Small intestine (tissue), 7 donors: ENCODE results near the gene CHRDL1. TPM values are rescaled to one million over a fixed set of nuclear protein-coding genes. Genes with fewer than 3 reads are reported as not detected.

Experiments
- DNase-seq, 2 donors: peaks; one replicate each; pipeline versions ENCODE4 v3.0.0 to v3.0.0-alpha.2; 2013
- FAIRE-seq: peaks from 2 replicates; lab custom pipeline; 2012; peaks lifted over from hg19 to GRCh38; lab: Jason Lieb, UNC
- H3K27ac ChIP-seq, 3 donors: one replicate each; pipeline ENCODE4 v1.5.1; 2013; ENCODE audit warnings: low read length in 2 of 3, mild to moderate bottlenecking in 2 of 3, control low read depth in 1 of 3, inconsistent platforms in 1 of 3, low read depth in 1 of 3, moderate library complexity in 1 of 3
- H3K27me3 ChIP-seq, 3 donors: one replicate each; pipeline ENCODE4 v1.6.1; 2013; ENCODE audit warnings: low read length in 3 of 3, inconsistent platforms in 1 of 3; ENCODE audit not compliant: control insufficient read depth in 3 of 3, insufficient read depth in 3 of 3
- H3K36me3 ChIP-seq, 3 donors: one replicate each; pipeline ENCODE4 v1.6.1; 2013; ENCODE audit warnings: low read length in 3 of 3, inconsistent platforms in 1 of 3, low read depth in 1 of 3, mild to moderate bottlenecking in 1 of 3, moderate library complexity in 1 of 3; ENCODE audit not compliant: control insufficient read depth in 3 of 3, insufficient read depth in 2 of 3
- H3K4me1 ChIP-seq, 3 donors: one replicate each; pipeline ENCODE4 v1.6.1; 2013; ENCODE audit warnings: low read length in 2 of 3, inconsistent platforms in 1 of 3, low read depth in 1 of 3, mild to moderate bottlenecking in 1 of 3, moderate library complexity in 1 of 3; ENCODE audit not compliant: control insufficient read depth in 3 of 3, insufficient read depth in 2 of 3
- H3K4me3 ChIP-seq, 3 donors: one replicate each; pipeline ENCODE4 v1.5.1; 2013; ENCODE audit warnings: low read length in 3 of 3, control low read depth in 1 of 3, inconsistent platforms in 1 of 3, low read depth in 1 of 3, mild to moderate bottlenecking in 1 of 3, moderate library complexity in 1 of 3
- H3K9me3 ChIP-seq, 2 donors: one replicate each; pipeline ENCODE4 v1.6.1; 2013; ENCODE audit warnings: low read depth in 1 of 2, low read length in 1 of 2; ENCODE audit not compliant: control insufficient read depth in 2 of 2, insufficient read depth in 1 of 2
- WGBS, 3 donors: extraction: QIAGEN DNeasy Blood & Tissue Kit; methylation state at CpG; one replicate each; pipeline ENCODE4 v1.1.7; 2013; 5-methylcytosine and 5-hydroxymethylcytosine counted together
- polyA plus RNA-seq, 4 donors: library from polyadenylated mRNA; stranded (reverse) in 3 of 4; unstranded in 1 of 4; fragments of 200-250 nt in 3 of 4; fragments of 120-200 nt in 1 of 4; gene quantifications; one replicate each; pipeline versions ENCODE4 v1.2.1 to v1.2.3, GENCODE V29; 2013
- donor health status: healthy with polysubstance abuse.
- donor health status: control.
- donor health status: control.
- donor health status: Bipolar disorder and iron deficiency.
- donor health status: healthy.

Gene CHRDL1
- polyA plus RNA-seq, 4 donors = 0.45 to 26.9 (median 1.1) TPM

- FAIRE-seq (no peak), DNase-seq (no peak)
- WGBS, 3 donors = 39 to 65% (median 45%) methylated on average over 3 of the region's 3 CpGs
- Histone ChIP-seq H3K27me3 (no peaks in the 10 kb centered on the region), H3K36me3 (no peaks in the 10 kb centered on the region), H3K4me3 (no peak overlapping the region), H3K4me1 (no peaks in the 10 kb centered on the region), H3K27ac (no peak overlapping the region), H3K9me3 (no peaks in the 10 kb centered on the region)
These were observed 40.6 kb downstream of the CHRDL1 start for GRCh38 chrX:110755061-110755460.

GRCh38 chrX:110750526-110751189 is 45.0 kb downstream of the CHRDL1 start:
- Histone ChIP-seq H3K9me3 (no peaks in the 10 kb centered on the region), H3K4me1 (no peaks in the 10 kb centered on the region), H3K36me3 (no peaks in the 10 kb centered on the region), H3K27ac (no peak overlapping the region), H3K4me3 (no peak overlapping the region), H3K27me3 (no peaks in the 10 kb centered on the region)
- DNase-seq (no peak), FAIRE-seq (no peak)
- 41 to 56% (median 55%) methylated on average over 7 of the region's 7 CpGs for WGBS, 3 donors

- H3K4me3 ChIP-seq = no peak overlapping the region
- no peak overlapping the region for H3K27ac ChIP-seq
- no peaks in the 10 kb centered on the region for H3K9me3 ChIP-seq
- H3K27me3 ChIP-seq = no peaks in the 10 kb centered on the region
- WGBS, 3 donors = 69 to 82% (median 79%) methylated on average over 3 of the region's 3 CpGs
- H3K36me3 ChIP-seq = no peaks in the 10 kb centered on the region
- no peak for FAIRE-seq
- no peak for DNase-seq
- no peaks in the 10 kb centered on the region for H3K4me1 ChIP-seq
These were observed 47.3 kb downstream of the CHRDL1 start for GRCh38 chrX:110748256-110748806.

- no peak for DNase-seq
- Histone ChIP-seq H3K27ac (no peak overlapping the region), H3K9me3 (no peaks in the 10 kb centered on the region), H3K27me3 (no peaks in the 10 kb centered on the region), H3K36me3 (no peaks in the 10 kb centered on the region), H3K4me1 (no peaks in the 10 kb centered on the region), H3K4me3 (no peak overlapping the region)
- no peak for FAIRE-seq
- 40 to 73% (median 50%) methylated on average over 4 of the region's 4 CpGs for WGBS, 3 donors
These were observed 49.6 kb downstream of the CHRDL1 start for GRCh38 chrX:110746014-110746413.

DNA sequence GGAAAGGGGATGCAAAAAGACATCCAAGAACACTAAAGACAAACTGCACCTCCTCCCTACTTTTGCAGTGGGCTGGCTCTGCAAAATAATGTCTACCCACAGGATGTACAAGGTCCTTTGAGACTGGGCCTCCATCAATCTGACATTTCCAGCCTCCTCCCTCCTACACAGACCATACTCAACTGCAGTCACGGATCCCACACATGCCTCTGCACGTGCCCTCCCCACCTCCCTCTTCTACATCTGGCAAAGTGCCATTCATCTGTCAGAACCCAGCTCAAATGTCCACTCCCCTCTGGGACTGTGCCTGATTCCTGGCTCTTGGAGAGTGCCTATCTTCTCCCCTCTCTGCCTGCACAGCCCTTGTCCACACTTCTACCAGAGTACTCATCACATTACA is 50.3 kb downstream of the CHRDL1 start:
- WGBS, 3 donors = 28 to 51% (median 31%) methylated on average over 2 of the region's 2 CpGs
- no peaks in the 10 kb centered on the region for H3K27me3 ChIP-seq
- no peak overlapping the region for H3K27ac ChIP-seq
- no peaks in the 10 kb centered on the region for H3K9me3 ChIP-seq
- no peaks in the 10 kb centered on the region for H3K36me3 ChIP-seq
- H3K4me1 ChIP-seq = no peaks in the 10 kb centered on the region
- DNase-seq (no peak), FAIRE-seq (no peak)
- H3K4me3 ChIP-seq = no peak overlapping the region

DNA sequence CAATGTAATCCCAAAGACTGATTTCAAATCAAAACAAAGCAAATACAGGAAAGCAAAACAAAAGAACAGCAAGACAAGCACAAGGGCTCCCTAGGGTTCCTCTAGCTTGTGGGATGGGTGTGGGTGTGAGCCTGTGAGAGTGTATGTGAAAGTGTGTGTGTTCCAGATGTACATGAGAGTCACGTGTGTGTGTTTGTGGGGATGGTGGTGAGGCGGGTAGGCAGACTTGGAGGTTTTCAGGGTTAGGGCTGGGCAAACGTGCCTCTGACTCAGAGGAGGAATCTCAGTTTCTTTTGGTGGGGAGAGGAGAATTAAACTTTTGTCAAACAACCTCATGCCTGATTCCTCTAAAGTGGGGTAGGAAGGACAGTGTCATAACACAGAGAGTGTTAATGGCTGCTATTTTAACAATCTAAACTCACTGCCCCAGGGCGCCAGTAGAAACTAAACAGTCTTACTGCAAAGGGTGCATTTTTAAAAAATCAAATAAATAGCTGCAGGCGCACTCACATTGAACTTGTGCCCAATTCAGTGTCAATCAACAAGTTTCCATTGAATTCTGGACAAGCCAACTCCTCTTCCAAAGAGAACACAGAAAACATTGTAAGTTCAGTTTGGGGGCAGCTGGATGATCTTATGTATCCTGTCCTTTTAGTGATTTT is 51.8 kb downstream of the CHRDL1 start:
- no peak for DNase-seq
- 42 to 59% (median 49%) methylated on average over 5 of the region's 5 CpGs for WGBS, 3 donors
- Histone ChIP-seq H3K4me3 (no peak overlapping the region), H3K27me3 (no peaks in the 10 kb centered on the region), H3K9me3 (no peaks in the 10 kb centered on the region), H3K4me1 (no peaks in the 10 kb centered on the region), H3K36me3 (no peaks in the 10 kb centered on the region), H3K27ac (no peak overlapping the region)
- FAIRE-seq = no peak

GRCh38 chrX:110741213-110741796 is 54.3 kb downstream of the CHRDL1 start:
- FAIRE-seq = no peak
- WGBS, 3 donors = 70 to 86% (median 85%) methylated on average over 1 of the region's 1 CpG

DNA sequence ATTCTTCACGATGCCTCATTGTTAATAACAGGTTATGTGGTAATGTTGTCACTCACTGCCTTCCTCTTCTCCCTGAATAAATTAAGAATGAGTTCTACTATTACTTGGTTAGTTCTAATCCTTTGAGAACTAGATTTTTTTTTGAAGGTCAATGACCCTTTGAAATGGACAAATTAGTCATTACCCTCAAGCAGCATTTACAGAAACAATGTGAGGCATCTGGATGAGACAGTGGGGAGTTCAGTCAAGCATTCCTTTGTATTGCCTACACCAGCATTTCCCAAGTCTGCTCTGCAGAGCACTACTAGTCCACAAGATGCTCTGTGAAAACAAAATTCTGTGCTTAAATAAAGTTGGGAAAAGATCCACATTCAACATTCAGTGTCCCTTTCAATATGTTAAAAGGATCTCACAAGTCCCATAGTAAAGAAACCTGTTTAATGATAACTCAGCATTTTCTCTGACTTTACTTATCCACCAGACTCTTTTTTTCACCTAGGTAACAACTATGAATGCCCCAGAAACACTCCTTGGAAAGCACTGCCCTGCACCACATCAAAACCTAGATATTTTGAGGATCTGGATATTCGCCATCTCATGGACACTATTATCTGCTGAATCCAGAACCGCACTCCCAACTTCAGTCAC is 60.6 kb downstream of the CHRDL1 start:
- Histone ChIP-seq H3K4me3 (no peak overlapping the region), H3K4me1 (no peaks in the 10 kb centered on the region), H3K9me3 (no peaks in the 10 kb centered on the region), H3K27me3 (no peaks in the 10 kb centered on the region), H3K27ac (no peak overlapping the region), H3K36me3 (no peaks in the 10 kb centered on the region)
- DNase-seq (no peak), FAIRE-seq (no peak)
- WGBS, 3 donors = 71 to 84% (median 83%) methylated on average over 3 of the region's 3 CpGs

More at GRCh38 chrX:110741213-110741796, 54.3 kb downstream of the CHRDL1 start:
- Histone ChIP-seq H3K4me1 (no peaks in the 10 kb centered on the region), H3K27me3 (no peaks in the 10 kb centered on the region), H3K4me3 (no peak overlapping the region), H3K9me3 (no peaks in the 10 kb centered on the region), H3K27ac (no peak overlapping the region), H3K36me3 (no peaks in the 10 kb centered on the region)
- no peak for DNase-seq
